A549 treated with CORT108297 at 1 μM for 4 hours (cell line): Measurements from ENCODE around the gene CCDC34. TPM values are rescaled to one million over a fixed set of nuclear protein-coding genes. Genes with fewer than 3 reads are reported as not detected.

Experiments
- total RNA-seq: library from RNA; stranded (reverse); fragments of 200-300 nt; extraction: Qiagen RNA extraction; gene quantifications from 5 replicates; pipeline ENCODE4 v1.2.3, GENCODE V29; 2022

CCDC34 gene
- 27.4 to 38.7 TPM (median 29.5 TPM) in 5 replicates for total RNA-seq

GRCh38 chr11:27362749-27363575 is at the start of gene CCDC34:
TSS of gene CCDC34 (minus strand) at chr11:27363215. CDS start at chr11:27363194, 21 bp downstream.

Other genes starting within 250 kb of the CCDC34 start
- 31.6 to 41.7 TPM (median 38.2 TPM) in 5 replicates for gene LGR4, start 109.6 kb upstream of the CCDC34 start, total RNA-seq
- 5.7 to 9.4 TPM (median 6.1 TPM) in 5 replicates for gene LIN7C, start 143.6 kb upstream of the CCDC34 start, total RNA-seq